ENCODE data around the gene MT1B.
"Not testable (repeated sequence)": the region's sequence is repeated elsewhere in the genome, so short reads cannot be mapped to it uniquely, and the experiment has no call there.

MT1B gene

DNA sequence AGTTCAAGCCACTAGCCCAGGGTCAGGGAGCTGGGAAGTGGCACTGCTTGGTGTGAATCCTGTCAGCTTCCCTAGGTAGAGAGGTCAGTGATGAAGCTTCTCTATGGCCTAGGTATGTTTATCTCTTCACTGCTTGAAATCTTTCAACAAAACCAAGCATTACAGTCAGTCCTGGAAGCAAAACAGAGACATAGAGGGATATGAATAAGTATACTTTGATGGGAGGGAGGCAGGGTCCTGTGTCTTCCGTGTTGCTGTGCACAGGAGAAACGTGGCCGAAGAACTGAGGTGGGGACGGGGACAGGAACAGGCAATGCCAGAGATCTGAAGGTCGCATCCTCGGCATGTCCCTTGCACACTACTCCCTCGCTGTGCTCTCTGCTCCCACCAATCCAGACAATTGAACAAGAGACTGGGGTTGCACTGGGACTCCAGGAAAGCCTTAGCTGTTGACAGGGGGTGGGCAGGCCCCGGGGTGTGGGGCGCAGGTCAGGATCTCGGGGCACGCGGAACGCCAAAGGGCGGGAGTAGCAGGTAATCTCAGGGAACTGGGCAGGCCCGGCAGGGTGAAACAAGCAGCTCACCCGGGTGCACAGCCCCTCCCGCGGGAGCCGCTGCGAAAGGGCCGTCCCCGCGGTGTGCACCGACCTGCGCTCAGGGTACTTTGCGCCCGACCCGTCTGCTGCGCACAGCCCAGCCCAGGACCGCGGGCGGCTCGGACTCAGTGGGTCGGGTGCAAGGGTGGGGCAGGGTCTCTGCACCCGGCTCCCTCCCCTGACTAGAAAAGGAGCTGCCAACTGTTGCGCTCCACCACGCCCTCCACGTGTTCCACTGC lies 17.5 kb downstream of the MT1B start, which contains the start of gene MT1H:
Gene MT1H, plus strand, starts transcription at position 810 of the 835 bp plus-strand sequence. CDS start 71 bp downstream, outside the sequence.
- no peak for DNase-seq

DNA sequence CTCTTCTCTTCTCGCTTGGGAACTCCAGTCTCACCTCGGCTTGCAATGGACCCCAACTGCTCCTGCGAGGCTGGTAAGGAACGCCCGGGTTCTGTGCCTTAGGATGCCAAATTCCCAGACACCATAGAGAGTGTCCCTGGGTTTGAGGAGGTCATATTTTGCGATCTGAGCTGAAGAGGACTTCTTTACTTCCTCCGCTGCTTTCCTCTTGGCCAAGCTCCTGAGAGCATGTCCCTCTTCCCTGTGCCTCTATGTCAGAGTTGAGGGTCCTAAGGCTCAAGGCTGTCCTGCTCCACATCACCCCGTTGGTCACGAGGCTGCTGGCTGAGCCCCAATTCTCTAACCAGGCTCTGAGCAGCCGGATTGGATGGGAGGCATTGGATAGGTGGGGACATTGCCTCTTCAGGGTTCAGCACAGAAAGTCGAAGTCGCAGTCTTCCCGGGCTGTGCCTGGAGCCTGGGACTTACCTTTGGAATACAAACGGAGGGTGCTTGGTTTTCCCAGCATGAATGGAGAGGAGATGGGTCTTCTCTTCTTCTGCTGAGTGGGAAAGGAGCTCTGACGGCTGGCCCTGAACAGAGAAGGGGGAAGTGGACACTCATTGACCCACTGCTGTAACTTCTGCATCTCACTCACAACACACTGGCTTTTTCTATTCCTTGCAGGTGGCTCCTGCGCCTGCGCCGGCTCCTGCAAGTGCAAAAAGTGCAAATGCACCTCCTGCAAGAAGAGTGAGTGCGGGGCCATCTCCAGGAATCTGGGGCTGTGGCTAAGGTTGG lies 18.3 kb downstream of the MT1B start:
- DNase-seq, result no peak

DNA sequence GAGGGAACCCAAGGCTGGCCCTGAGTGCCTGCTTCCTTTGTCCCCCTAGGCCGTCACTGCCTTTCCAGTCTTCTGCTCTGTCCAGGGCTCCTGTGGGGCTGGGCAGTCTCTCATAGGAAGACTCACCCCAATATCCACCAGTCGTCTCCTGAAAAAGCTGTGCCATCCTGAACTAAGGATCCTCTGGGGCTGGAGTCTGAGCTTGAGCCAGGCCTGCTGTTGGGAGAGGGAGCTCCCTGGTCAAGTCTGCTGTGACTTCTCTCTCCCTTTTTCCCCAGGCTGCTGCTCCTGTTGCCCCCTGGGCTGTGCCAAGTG lies 18.9 kb downstream of the MT1B start:
- no peak for DNase-seq

DNA sequence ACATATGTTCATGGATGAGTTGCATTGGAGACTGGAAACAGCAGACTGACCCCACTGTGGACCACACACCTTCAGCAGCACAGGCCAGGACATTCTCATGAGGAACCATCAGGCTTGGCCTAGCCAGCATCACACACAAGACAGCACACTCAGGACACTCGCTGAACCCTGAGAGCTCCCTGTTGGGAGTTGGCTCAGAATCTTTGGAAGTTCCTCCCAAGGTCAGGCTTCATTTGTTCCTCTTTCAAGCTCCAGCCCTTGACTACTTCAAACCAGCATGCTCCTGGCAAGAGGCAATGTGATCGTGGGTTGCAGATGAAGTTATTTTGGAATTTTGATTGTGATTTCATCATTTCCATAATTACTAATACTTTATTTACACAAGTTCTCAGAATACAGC lies 20.0 kb downstream of the MT1B start:
- DNase-seq, result not testable (repeated sequence)

DNA sequence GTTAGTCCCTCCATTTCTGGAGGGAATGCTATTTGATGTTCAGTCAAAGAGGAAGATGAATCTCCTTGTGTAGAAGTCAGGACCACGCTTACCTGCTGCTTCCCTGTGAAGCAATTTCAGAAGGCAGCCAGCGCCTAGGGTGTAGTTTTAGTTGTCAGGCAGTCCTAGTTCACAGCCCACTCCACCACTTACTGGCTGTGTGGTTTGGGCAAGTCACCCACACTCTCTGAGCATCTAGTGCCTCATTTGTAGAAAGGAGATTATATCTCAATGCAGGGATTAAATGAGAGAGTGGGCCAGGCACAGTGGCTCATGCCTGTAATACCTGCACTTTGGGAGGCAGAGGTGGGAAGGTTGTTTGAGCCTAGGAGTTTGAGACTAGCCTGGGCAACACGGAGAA lies 20.5 kb downstream of the MT1B start:
- not testable (repeated sequence) for DNase-seq

DNA sequence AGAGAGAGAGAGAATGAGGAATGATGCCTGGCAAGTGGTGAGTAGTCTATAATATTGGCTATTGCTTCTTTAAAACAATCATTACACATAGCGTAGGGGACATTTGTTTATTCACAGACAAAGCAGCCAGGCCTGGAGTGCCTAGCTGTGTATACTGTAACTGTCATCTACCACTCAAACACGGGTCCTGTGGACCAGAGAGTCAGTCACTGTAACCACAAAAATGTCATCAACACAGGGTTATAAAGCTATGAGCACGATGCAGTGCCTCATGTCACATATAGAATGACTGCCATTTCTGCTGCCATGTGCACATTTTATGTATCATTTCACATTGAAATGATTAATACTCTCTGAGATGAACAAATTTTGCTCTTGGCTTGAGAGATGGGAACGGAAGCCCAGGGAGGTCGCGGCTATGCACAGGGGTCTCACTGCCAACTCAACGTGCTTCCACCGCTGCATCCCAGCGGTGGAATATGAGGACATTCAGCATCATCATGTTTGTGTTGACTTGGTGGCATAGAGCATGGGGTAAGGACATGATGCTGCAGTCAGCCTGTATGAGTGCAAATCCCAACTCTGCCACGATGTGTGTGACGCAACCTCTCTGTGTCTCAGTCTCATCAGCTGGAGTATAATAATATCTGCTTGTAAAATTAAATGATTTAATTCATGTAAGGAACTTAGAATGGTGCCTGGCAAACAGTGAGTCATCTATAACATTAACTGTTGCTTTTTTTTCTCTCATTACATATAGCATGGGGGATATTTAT lies 21.3 kb downstream of the MT1B start:
- no peak for DNase-seq

DNA sequence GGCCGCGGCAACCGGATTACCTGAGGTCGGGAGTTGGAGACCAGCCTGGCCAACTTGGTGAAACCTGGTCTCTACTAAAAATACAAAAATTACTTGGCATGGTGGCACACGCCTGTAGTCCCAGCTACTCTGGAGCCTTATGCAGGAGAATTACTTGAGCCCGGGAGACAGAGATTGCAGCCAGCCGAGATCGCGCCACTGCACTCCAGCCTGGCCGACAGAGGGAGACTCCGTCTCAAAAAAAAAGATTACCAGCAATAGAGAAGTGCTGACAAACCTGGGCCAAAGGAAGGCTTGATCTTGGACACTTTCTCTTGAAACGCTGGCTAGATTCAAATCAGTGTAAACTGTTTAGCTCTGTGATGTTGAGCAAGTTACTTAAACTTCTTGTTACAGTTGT lies 22.2 kb downstream of the MT1B start:
- DNase-seq, result peak; percentile 49 to 56

DNA sequence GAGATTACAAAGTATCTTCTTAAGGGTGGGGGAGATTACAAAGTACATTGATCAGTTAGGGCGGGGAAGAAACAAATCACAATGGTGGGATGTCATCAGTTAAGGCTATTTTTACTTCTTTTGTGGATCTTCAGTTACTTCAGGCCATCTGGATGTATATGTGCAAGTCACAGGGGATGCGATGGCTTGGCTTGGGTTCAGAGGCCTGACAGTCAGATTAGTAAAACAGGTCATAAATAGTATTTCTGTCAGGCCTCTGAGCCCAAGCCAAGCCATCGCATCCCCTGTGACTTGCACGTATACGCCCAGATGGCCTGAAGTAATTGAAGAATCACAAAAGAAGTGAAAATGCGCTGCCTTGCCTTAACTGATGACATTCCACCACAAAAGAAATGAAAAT lies 22.9 kb downstream of the MT1B start:
- DNase-seq, result not testable (repeated sequence)

DNA sequence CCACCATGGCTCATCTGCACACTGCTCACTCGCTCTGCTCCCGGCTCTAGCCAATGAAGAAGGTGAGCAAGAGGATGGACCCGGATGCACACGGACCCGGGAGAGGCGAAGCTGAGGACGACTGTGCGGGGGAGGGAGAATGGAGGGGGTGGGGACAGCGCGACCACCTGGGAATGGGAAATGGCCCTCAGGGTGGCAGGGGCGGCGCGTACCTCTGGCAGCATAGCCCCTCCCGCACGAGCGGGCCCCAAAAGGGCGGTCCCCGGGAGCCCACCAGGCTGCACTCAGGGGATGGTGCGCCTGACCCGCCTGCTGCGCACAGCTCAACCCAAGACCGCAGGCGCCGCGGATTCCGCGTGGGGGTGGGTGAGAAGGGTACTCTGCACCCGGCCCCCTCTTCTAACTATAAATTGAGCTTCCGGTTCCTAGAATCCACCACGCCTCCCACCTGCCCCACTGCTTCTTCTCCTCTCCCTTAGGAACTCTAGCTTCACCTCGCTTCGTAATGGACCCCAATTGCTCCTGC lies 24.1 kb downstream of the MT1B start:
- no peak for DNase-seq

DNA sequence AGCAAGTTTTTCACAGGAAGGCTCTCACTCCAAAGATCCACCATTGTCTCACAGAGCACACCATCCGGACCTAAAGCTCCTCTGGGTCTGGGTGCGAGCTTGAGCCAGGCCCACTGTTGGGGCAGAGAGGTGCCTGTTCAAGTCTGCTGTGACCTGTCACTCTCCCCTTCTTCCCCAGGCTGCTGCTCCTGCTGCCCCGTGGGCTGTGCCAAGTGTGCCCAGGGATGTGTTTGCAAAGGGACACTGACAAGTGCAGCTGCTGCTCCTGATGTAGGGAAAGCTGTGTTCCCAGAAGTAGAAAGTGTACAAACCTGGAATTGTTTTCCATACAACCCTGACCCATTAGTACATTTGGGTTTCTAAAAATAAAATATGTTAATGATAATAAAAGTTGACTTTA lies 25.8 kb downstream of the MT1B start:
- DNase-seq, result no peak

DNA sequence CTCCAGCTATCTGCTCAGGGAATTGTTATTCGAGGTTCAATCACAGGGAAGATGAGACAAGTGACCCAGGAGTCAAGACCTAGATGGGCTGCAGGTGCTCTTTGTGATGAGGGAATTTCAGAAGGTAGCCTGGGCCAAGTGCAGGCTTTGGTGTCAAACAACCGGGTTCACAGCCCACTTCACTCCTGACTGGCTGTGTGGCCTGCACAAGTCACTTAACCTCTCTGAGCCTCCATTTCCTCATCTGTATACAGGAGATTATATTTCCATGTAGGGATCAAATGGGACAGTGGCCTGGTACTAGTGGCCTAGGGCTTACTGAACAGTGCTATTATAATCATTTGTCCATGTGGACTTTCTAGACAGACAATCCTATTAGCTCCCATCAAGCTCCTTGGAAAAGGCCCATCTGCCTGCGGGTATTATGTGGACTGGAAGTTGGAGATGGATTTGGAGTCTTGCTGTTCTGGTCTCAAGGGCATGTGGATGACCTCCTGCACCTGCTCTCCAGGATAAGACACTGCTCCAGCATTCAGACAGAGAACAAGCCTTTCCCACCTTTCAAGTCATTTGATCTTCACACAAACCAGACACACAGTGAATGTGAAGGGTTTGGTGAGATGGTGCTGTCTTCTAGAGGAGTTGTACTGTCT lies 27.5 kb downstream of the MT1B start:
- no peak for DNase-seq

DNA sequence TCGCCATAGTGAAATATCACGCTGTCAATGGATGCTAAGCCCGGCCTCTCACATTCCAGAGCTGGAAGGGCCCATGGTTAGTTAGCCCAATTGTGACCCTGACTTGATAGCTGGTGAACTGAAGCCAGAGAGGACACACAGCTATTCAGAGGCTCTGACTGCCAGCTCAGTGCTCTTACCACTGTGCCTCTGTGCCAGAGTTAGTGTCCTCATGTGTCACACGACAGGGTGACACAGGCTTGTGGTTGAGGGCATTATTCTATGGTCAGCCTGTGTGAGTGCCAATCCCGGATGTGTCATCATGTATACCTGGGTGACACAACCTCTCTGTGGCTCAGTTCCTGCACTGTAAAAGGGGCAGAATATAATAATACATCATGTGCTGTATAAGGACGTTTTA lies 28.1 kb downstream of the MT1B start:
- DNase-seq, result no peak

DNA sequence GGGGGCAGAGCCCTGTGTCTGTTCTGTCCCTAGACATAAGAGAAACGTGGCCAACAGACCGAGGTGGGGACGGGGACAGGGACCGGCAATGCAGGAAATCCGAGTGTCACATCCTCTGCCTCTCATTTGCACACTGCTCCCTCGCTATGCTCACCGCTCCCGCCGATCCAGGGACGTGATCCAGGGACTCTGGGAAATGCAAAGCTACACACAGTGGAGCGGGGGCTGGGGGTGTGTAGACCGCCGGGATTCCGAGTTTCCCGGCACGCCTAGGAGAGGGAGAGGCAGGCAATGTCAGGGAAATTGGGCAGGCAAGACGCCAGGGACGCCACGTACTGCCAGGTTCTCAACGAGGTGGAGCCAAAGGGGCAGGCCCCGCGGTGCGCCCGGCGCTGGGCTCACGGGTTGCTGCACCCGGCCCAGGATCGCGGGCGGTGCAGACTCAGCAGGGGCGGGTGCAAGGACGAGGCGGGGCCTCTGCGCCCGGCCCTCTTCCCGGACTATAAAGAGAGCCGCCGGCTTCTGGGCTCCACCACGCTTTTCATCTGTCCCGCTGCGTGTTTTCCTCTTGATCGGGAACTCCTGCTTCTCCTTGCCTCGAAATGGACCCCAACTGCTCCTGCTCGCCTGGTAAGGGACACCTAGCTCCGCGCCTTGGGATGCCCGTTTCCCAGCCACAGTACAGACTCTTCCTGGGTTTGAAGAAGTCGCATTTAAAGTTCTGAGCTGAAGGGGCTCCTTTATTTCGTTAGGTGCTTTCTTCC lies 30.4 kb downstream of the MT1B start, which contains the start of gene MT1X:
Gene MT1X, plus strand, starts transcription at position 532 of the 764 bp plus-strand sequence. Its CDS starts 71 bp downstream, at position 603.
- DNase-seq, result peak; percentile 89 to 92

DNA sequence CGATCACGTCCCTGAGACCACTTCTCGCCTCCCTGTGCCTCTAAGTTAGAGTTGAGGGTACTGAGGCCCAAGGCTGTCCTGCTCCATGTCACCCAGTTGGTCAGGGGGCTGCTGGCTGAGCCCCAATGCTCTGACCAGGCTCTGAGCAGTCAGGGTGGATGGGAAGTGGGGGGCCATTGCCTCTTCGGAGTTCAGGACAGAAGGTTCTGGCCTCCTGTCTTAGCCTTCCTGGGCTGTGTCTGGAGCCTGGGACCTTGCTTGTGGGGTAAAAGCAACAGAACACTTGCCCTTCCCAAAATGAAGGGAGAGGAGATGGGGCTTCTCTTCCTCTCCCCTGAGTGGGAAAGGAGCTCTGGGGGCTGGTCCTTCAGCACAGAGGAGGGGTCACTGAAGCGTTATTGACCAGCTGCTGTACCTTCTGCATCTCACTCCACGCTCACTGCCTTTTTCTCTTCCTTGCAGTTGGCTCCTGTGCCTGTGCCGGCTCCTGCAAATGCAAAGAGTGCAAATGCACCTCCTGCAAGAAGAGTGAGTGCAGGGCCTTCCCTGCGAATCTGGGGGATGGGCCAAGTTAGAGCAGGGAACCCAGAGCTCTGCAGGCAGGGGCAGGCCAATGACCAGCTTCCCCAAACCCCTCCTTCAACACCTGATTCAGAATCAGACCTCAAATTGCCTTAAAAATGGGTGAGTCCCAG lies 31.2 kb downstream of the MT1B start:
- no peak for DNase-seq

DNA sequence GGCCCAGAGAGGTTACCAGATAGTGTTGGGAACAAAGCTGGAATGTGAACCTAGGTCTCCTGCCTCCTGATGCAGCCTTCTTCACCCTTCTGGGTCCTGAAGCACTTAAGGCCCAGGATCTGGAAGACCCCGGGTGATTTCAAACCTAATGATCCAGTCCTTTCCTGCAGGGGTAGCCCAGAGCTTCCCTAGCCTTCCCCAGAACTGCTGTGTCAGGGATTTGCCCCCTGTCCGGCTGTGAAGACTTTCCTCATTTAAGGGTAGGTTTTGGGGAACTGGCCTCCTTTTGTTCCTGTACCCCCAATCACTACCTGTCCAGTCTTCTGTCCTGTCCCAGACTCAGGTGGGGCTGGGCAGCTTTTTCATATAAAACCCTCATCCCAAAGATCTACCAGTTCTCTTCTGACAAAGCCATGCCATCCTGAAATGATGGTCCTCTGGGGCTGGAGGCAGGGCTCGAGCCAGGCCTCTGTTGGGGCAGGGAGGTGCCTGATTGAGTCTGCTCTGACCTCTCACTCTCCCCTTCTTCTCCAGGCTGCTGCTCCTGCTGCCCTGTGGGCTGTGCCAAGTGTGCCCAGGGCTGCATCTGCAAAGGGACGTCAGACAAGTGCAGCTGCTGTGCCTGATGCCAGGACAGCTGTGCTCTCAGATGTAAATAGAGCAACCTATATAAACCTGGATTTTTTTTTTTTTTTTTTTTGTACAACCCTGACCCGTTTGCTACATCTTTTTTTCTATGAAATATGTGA lies 31.9 kb downstream of the MT1B start:
- no peak for DNase-seq

DNA sequence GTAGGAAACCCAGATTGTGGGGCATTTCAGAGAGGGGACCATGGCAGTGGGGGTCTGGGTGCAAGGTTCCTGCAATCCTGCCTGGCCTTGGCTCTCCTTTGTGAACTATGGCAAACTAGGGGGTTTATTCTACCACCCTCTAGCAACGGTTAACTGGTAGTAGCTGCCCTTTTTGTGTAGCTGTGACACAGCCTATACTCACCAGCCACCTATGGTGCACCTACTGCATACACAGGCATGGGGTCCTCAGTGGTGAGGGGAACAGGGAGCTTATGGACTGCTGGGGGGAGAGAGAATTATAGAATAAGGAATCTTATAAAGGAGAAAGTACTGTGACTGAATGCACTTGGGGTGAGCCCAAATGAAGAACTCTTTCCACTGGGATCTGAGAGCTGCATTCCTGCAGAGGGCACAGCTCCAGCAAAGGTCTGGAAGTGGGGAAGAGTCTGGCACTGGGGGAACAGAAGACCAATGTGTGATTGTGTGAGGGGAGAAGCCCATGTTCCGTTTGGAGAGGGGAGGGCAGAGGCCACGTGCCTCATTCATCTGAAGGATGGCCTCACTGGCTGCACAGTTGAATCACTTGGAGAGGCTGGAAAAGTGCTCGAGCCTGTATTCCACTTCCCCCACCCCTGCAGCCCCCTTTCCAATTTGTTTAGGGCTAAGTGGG lies 32.7 kb downstream of the MT1B start:
- DNase-seq, result no peak

DNA sequence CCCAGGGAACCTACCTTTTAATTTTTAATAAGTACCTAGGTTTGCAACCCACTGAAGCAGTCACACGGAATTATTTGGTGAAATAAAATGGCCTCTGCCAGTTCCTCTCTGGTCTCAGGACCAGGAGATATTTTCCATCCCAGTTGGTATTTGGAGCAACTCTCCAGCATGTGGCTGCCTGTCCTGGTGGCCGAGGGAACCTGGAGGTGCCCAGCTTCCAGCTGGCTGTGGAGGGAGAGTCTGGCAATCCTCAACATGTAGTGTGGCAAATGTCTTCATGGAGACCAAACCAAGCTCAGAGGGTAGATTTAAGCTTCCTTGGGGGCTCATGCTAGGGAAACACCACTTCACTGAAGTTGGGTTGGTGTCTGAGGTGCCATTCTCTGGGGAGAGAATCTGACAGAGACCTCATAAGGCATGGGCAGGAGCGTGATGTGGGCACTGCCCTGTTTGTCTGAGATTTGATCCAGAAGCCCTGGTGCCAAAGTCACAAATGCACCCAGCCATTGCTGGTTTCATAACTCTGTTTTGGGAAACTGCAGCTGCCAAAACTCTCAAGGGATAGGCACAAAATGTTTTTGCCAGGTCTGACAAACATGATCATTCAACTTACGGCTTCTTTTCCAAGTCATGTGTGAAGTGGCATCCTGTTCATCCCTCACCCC lies 33.4 kb downstream of the MT1B start:
- DNase-seq, result no peak

DNA sequence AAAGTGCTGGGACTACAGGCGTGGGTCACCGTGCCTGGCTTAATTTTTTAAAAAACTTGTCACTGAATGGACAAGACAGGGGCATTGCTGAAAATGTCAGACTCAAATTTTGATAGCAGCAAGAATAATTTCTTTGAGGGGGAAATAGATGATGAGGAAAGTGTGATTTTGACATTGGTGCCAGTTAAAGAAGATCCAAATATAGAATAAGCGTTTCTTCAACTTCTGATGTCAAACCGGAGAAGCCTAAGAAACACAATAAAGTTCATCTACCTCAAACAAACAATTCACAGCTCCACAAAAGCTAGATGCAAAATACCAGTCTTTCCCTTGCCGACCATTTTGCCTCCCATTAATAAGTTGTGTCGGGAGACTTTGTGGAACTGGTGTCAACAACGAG lies 35.1 kb downstream of the MT1B start:
- no peak for DNase-seq

DNA sequence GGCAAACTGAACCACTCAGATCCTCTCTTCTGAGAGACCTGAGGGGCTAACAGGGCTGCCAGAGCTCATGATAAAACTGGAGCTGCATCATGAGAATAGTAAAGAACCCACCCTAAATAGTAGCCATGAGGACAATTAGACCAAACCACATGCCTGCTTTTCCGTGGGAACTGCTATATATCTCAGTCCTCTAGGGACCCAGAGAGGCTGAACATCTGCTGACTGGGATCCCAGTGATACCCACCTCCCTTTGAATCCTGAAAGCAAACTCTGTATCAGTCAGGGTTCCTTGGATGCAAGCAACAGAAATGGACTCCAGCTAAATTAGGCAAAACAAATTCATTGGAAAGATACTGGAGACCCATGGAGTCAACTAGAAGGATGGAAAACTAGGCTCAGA lies 37.1 kb downstream of the MT1B start:
- DNase-seq, result no peak

All from Kasumi-1 (cell line).